GM12878 (cell line): ENCODE results near the gene DDHD1. TPM values are rescaled to one million over a fixed set of nuclear protein-coding genes. Genes with fewer than 3 reads are reported as not detected.

Experiments
- ATAC-seq: fragments of 200-7000 bp; cut with Tn5 transposase; 3 replicates; pipeline ENCODE4 v1.9.1; 2020; ENCODE audit warnings: mild to moderate bottlenecking, moderate library complexity
- BruUV-seq: library from RNA; stranded (reverse); fragments of 400-500 nt; replicated peaks from 2 replicates; lab custom pipeline; 2021; lab: Mats Ljungman, UMichigan
- CTCF ChIA-PET: fragments of 300-600 bp; sonication (Branson Sonifier 250); formaldehyde crosslinking; extraction: SDS; loops from one replicate; lab custom pipeline; 2021; ENCODE audit warnings: inconsistent platforms; lab: Yijun Ruan, JAX
- POLR2A ChIA-PET: fragments of 350-600 bp; formaldehyde crosslinking; extraction: SDS; loops from one replicate; lab custom pipeline; 2021; ENCODE audit warnings: inconsistent platforms; lab: Charles Lee
- RAD21 ChIA-PET: fragments of 300-600 bp; sonication (Branson Sonifier 250); formaldehyde crosslinking; loops from one replicate; lab custom pipeline; 2023; ENCODE audit warnings: antibody characterized with exemption; ENCODE audit not compliant: unreplicated experiment; lab: Charles Lee
- SMC1A ChIA-PET: fragments of 300-600 bp; sonication (Branson Sonifier 250); formaldehyde crosslinking; loops from one replicate; lab custom pipeline; 2023; ENCODE audit not compliant: unreplicated experiment, uncharacterized antibody; lab: Charles Lee
- DNase-seq: peaks from one replicate; pipeline ENCODE4 v3.0.0-alpha.2; 2011; ENCODE audit warnings: low read depth, low spot score
- FAIRE-seq: peaks from 3 replicates; lab custom pipeline; 2011; peaks lifted over from hg19 to GRCh38; lab: Jason Lieb, UNC
- H2AFZ ChIP-seq: 2 replicates; pipeline ENCODE4 v1.6.0; 2011; ENCODE audit warnings: low read depth, low read length, control low read depth; ENCODE audit not compliant: control insufficient read depth
- H3K27ac ChIP-seq: 2 replicates; pipeline ENCODE4 v1.5.1; 2011; ENCODE audit warnings: control low read depth; ENCODE audit not compliant: control insufficient read depth, insufficient read depth
- H3K27me3 ChIP-seq, 2 experiments: replicated peaks in 1 of 2; 2 replicates each; pipeline versions ENCODE4 v1.6.0 to v1.6.1; 2011; ENCODE audit warnings: low read length in 1 of 2; ENCODE audit not compliant: control insufficient read depth in 2 of 2, insufficient read depth in 2 of 2
- H3K36me3 ChIP-seq, 2 experiments: 2 replicates each; pipeline ENCODE4 v1.5.1; 2011; ENCODE audit warnings: low read length in 1 of 2; ENCODE audit not compliant: control insufficient read depth in 2 of 2, insufficient read depth in 2 of 2
- H3K4me1 ChIP-seq: 2 replicates; pipeline ENCODE4 v1.6.1; 2011; ENCODE audit warnings: mild to moderate bottlenecking, low read length, moderate library complexity, mixed read lengths; ENCODE audit not compliant: control insufficient read depth, insufficient read depth
- H3K4me2 ChIP-seq: 2 replicates; pipeline ENCODE4 v1.6.0; 2011; ENCODE audit warnings: control low read depth; ENCODE audit not compliant: control insufficient read depth, insufficient read depth
- H3K4me3 ChIP-seq: fragments of 200-600 bp; sonication (generic); 2 replicates; pipeline ENCODE4 v1.5.1; 2016
- H3K79me2 ChIP-seq: 2 replicates; pipeline ENCODE4 v1.6.0; 2011; ENCODE audit warnings: low read length; ENCODE audit not compliant: control insufficient read depth, insufficient read depth
- H3K9ac ChIP-seq: 2 replicates; pipeline ENCODE4 v1.8.0; 2011; ENCODE audit warnings: low read length, control low read depth, mixed read lengths; ENCODE audit not compliant: control insufficient read depth, insufficient read depth
- H3K9me3 ChIP-seq: replicated peaks from 3 replicates; pipeline ENCODE4 v1.5.1; 2011; ENCODE audit warnings: mild to moderate bottlenecking, low read length; ENCODE audit not compliant: control insufficient read depth, insufficient read depth
- H4K20me1 ChIP-seq: 2 replicates; pipeline ENCODE4 v1.6.0; 2011; ENCODE audit not compliant: control insufficient read depth, insufficient read depth
- ASH2L ChIP-seq: fragments of 300-600, 200-600 bp; sonication (generic); IDR thresholded peaks from 2 replicates; pipeline ENCODE4 v1.6.1; 2017; ENCODE audit warnings: low read depth, mild to moderate bottlenecking, borderline replicate concordance
- ATF2 ChIP-seq: IDR thresholded peaks from 2 replicates; pipeline ENCODE4 v1.6.1; 2012; ENCODE audit warnings: low read length, inconsistent platforms
- BACH1 ChIP-seq: fragments of 450-650 bp; IDR thresholded peaks from 2 replicates; pipeline ENCODE4 v1.6.1; 2017; ENCODE audit warnings: mild to moderate bottlenecking, borderline replicate concordance
- EGR1 ChIP-seq, 2 experiments: IDR thresholded peaks; 1 replicate in 1 of 2; 2 replicates in 1 of 2; pipeline ENCODE4 v1.6.1; 2011 to 2012; ENCODE audit warnings: low read depth in 2 of 2, low read length in 2 of 2, borderline replicate concordance in 1 of 2, mild to moderate bottlenecking in 1 of 2, moderate library complexity in 1 of 2
- EZH2 ChIP-seq: IDR thresholded peaks from 2 replicates; pipeline ENCODE4 v1.6.1; 2012; ENCODE audit warnings: low read depth, mild to moderate bottlenecking, control low read depth, inconsistent platforms, low read length, borderline replicate concordance; ENCODE audit not compliant: control insufficient read depth
- HCFC1 ChIP-seq: fragments of 150-350 bp; IDR thresholded peaks from 2 replicates; pipeline ENCODE4 v1.6.1; 2014; ENCODE audit warnings: low read length
- JUND ChIP-seq: IDR thresholded peaks from 2 replicates; pipeline ENCODE4 v1.6.1; 2012; ENCODE audit warnings: low read depth, mild to moderate bottlenecking, low read length, improper control_type of control experiment, moderate library complexity
- MEF2B ChIP-seq: fragments of 450-650 bp; IDR thresholded peaks from 2 replicates; pipeline ENCODE4 v1.6.1; 2018; ENCODE audit warnings: mild to moderate bottlenecking, moderate library complexity; ENCODE audit not compliant: partially characterized antibody, poor library complexity, severe bottlenecking
- NRF1 ChIP-seq: conservative IDR thresholded peaks from 2 replicates; pipeline ENCODE4 v1.6.1; 2011; ENCODE audit warnings: mild to moderate bottlenecking, low read depth, low read length, improper control_type of control experiment
- POLR2A ChIP-seq: IDR thresholded peaks from 2 replicates; pipeline ENCODE4 v1.6.1; 2011; ENCODE audit warnings: low read depth, mild to moderate bottlenecking, low read length
- STAT1 ChIP-seq: fragments of 450-650 bp; conservative IDR thresholded peaks from 2 replicates; pipeline ENCODE4 v1.6.1; 2014; ENCODE audit warnings: antibody characterized with exemption, mild to moderate bottlenecking
- WGBS: methylation state at CpG from one replicate; pipeline ENCODE4 v1.1.6; 2016; ENCODE audit warnings: low lambda C conversion rate; ENCODE audit not compliant: insufficient replicate concordance, insufficient coverage; ENCODE audit errors: missing lambda C conversion rate; 5-methylcytosine and 5-hydroxymethylcytosine counted together
- in situ Hi-C: fragments of 300-500 bp; cut with MboI; formaldehyde crosslinking; loops from 9 replicates; pipeline ENCODE4 v1.14.3; 2018; ENCODE audit warnings: mixed read lengths
- intact Hi-C: fragments of 100-400 bp; cut with micrococcal nuclease; formaldehyde crosslinking; loops from one replicate; pipeline ENCODE4 v1.14.2; 2022; ENCODE audit not compliant: unreplicated experiment
- polyA plus RNA-seq, 11 experiments: library from polyadenylated mRNA; depleted of rRNA in 4 of 11; unstranded in 6 of 11; stranded (reverse) in 5 of 11; fragments of >200 nt; fragmentation: Nextera tagmentation in 4 of 11; fragmentation: Illumina TruSeq in 1 of 11; extraction: Ambion mirVana in 4 of 11; extraction: Trizol in 1 of 11; gene quantifications; 1 replicate in 1 of 11; 2 replicates in 10 of 11; pipeline versions ENCODE4 v1.2.1 to v1.2.3, GENCODE V29; 2011 to 2016; ENCODE audit warnings: inconsistent platforms in 2 of 11, missing spikeins in 2 of 11, low read depth in 1 of 11
- total RNA-seq, 4 experiments: library from RNA; depleted of rRNA in 3 of 4; stranded (reverse); fragments of >200 nt in 3 of 4; fragmentation: Illumina TruSeq in 1 of 4; extraction: Trizol in 1 of 4; gene quantifications; 2 replicates each; pipeline versions ENCODE4 v1.2.1 to v1.2.3, GENCODE V29; 2013 to 2021
- TF ChIP-seq, protein P1 (sequence below): fragments of 450-650 bp; IDR thresholded peaks from 2 replicates; pipeline ENCODE4 v1.6.1; 2016; ENCODE audit warnings: mild to moderate bottlenecking, moderate library complexity, borderline replicate concordance

DDHD1 gene
- total and polyA plus RNA-seq, 10 of the 15 experiments (the other 5 are each of a cell fraction or from before 2014, with no cell fraction given) = 7.7 to 52.3 (median 28.5) TPM

DNA sequence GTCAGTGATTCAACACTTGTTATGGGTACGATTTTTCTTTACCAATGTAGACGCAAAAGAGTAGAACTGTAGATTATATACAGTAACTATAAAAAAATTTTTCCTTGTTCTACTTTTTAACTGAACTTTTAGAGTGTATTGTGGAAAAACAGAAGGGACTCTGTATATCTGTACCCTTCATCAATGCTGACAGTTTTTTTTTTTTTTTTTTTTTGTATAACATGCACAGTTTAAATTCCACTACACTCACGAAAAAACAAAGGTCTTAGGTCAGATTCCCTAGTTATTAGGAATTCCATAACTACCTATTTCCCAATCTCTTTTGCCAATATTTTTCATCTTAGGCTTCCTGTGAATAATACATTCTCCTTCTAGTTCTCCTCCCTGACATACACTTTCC is 6.4 kb downstream of the DDHD1 start:
- DNase-seq (no peak), FAIRE-seq (no peak), ATAC-seq (no peak)
- Histone ChIP-seq H4K20me1 (peaks cover 4% of the 10 kb centered on the region; the same call in 1 of the 2 replicates), H3K27me3 (no peaks in the 10 kb centered on the region)
- WGBS = 67% methylated on average over 3 of the region's 3 CpGs
- BruUV-seq = no TSS peak
- ChIA-PET CTCF (interaction anchor here (1.3 kb wide), 1 partner anchor 38 kb away, joined by 4 read pairs; no protein-coding TSS in a partner anchor), RAD21 (no interaction called here), POLR2A (no interaction called here), SMC1A (no interaction called here)
- in situ Hi-C loops = no loop called here
- intact Hi-C loops = no loop called here
- no peak for TF ChIP-seq BACH1
- TF ChIP-seq, all 136 proteins: peak for 0
- peaks cover 14% of the 10 kb centered on the region for H3K9me3 ChIP-seq
- H3K4me1 ChIP-seq = peaks cover 34% of the 10 kb centered on the region
- peaks cover 100% of the 10 kb centered on the region for H3K79me2 ChIP-seq
- H3K9ac ChIP-seq = peak overlapping the region; percentile 33
- H3K27ac ChIP-seq = peak overlapping the region; percentile 88
- H2AFZ ChIP-seq = no peak overlapping the region
- H3K36me3 ChIP-seq = 0 out of 4 replicates have a peak, but pooled peaks cover 0 to 3% of the 10 kb centered on the region in 2 experiments
- peak overlapping the region; percentile 94 for H3K4me3 ChIP-seq
- peak overlapping the region; percentile 96 for H3K4me2 ChIP-seq

DNA sequence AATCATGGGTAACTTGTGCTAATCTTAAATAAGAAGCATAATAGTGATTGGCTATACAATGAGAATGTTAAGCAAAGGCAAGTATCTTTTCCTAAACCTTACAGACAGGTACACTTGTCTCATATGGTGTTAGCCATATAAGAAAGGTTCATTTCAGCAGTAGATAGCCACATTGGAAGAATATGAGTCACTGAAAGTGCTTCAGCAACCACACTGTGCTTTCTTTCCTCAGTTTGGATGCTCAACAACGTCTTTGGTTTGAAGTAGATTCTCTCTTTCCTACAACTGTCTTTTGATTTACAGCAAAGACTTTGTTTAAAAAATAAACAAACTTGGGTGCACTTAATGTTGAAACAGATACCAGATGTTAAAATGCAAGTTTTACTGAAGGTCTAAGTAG is 8.9 kb downstream of the DDHD1 start:
- ChIA-PET POLR2A (no interaction called here), CTCF (no interaction called here), RAD21 (no interaction called here), SMC1A (no interaction called here)
- in situ Hi-C loops = no loop called here
- ATAC-seq (peak; percentile 77), DNase-seq (peak; percentile 61), FAIRE-seq (peak; percentile 79)
- intact Hi-C loops = loop anchor here (2.0 kb wide), 1 partner anchor 35 kb away; no protein-coding TSS in a partner anchor
- peaks cover 5% of the 10 kb centered on the region for H4K20me1 ChIP-seq
- H3K9ac ChIP-seq = no peak overlapping the region
- H3K4me3 ChIP-seq = no peak overlapping the region; the same call in 1 of the 2 replicates
- no peaks in the 10 kb centered on the region for H3K27me3 ChIP-seq
- H3K4me2 ChIP-seq = peak overlapping the region; percentile 59
- WGBS = 9% methylated on average over 1 of the region's 1 CpG
- peaks cover 34% of the 10 kb centered on the region for H3K4me1 ChIP-seq
- no TSS peak for BruUV-seq
- H3K79me2 ChIP-seq = peaks cover 96% of the 10 kb centered on the region
- H2AFZ ChIP-seq = no peak overlapping the region
- peaks cover 0 to 3% of the 10 kb centered on the region in 2 experiments; a peak in 1 of 4 replicates for H3K36me3 ChIP-seq
- H3K9me3 ChIP-seq = peaks cover 25% of the 10 kb centered on the region
- peak overlapping the region; percentile 34; the same call in 1 of the 2 replicates for H3K27ac ChIP-seq
- TF ChIP-seq HCFC1 (no peak), EGR1 (IDR thresholded peaks at IDR 0.05; ENCODE audit: borderline replicate concordance in 1 of 2, low read depth in 2 of 2, low read length in 2 of 2) (no peak), POLR2A (no peak), JUND (no peak), MEF2B (no peak), ASH2L (no peak), ATF2 (peak; percentile 47), EZH2 (no peak), NRF1 (no peak), STAT1 (no peak)
- TF ChIP-seq, protein P1, sequence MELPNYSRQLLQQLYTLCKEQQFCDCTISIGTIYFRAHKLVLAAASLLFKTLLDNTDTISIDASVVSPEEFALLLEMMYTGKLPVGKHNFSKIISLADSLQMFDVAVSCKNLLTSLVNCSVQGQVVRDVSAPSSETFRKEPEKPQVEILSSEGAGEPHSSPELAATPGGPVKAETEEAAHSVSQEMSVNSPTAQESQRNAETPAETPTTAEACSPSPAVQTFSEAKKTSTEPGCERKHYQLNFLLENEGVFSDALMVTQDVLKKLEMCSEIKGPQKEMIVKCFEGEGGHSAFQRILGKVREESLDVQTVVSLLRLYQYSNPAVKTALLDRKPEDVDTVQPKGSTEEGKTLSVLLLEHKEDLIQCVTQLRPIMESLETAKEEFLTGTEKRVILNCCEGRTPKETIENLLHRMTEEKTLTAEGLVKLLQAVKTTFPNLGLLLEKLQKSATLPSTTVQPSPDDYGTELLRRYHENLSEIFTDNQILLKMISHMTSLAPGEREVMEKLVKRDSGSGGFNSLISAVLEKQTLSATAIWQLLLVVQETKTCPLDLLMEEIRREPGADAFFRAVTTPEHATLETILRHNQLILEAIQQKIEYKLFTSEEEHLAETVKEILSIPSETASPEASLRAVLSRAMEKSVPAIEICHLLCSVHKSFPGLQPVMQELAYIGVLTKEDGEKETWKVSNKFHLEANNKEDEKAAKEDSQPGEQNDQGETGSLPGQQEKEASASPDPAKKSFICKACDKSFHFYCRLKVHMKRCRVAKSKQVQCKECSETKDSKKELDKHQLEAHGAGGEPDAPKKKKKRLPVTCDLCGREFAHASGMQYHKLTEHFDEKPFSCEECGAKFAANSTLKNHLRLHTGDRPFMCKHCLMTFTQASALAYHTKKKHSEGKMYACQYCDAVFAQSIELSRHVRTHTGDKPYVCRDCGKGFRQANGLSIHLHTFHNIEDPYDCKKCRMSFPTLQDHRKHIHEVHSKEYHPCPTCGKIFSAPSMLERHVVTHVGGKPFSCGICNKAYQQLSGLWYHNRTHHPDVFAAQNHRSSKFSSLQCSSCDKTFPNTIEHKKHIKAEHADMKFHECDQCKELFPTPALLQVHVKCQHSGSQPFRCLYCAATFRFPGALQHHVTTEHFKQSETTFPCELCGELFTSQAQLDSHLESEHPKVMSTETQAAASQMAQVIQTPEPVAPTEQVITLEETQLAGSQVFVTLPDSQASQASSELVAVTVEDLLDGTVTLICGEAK = no peak
